K562 (cell line): ENCODE results near the gene MOK. TPM values are rescaled to one million over a fixed set of nuclear protein-coding genes. Genes with fewer than 3 reads are reported as not detected.

Experiments used
- ATAC-seq: fragments of 200-7000 bp; cut with Tn5 transposase; 3 replicates; pipeline ENCODE4 v1.9.1; 2020; ENCODE audit warnings: moderate library complexity
- BruUV-seq: library from RNA; stranded (reverse); fragments of 400-500 nt; replicated peaks from 2 replicates; lab custom pipeline; 2021; lab: Mats Ljungman, UMichigan
- CTCF ChIA-PET: fragments of 300-600 bp; formaldehyde crosslinking; extraction: SDS; loops from one replicate; lab custom pipeline; 2021; ENCODE audit warnings: low intra/inter-chr PET ratio; lab: Yijun Ruan, JAX
- POLR2A ChIA-PET: fragments of 300-600, 350-650 bp; sonication (Branson Sonifier 250); formaldehyde crosslinking; extraction: SDS; loops from one replicate; lab custom pipeline; 2021; ENCODE audit warnings: antibody characterized with exemption, inconsistent platforms; lab: Yijun Ruan, JAX
- DNase-seq, 4 experiments: peaks; one replicate each; pipeline versions ENCODE4 v3.0.0 to v3.0.0-alpha.2; 2011 to 2018; ENCODE audit warnings: low spot score in 3 of 4, mixed read lengths in 3 of 4; ENCODE audit errors: extremely low read depth in 1 of 4
- FAIRE-seq: peaks from 2 replicates; lab custom pipeline; 2011; peaks lifted over from hg19 to GRCh38; lab: Jason Lieb, UNC
- H2AFZ ChIP-seq: 2 replicates; pipeline ENCODE4 v1.6.0; 2011; ENCODE audit warnings: low read depth, low read length, control low read depth, inconsistent platforms
- H3K27ac ChIP-seq: fragments of 200-600 bp; 3 replicates; pipeline ENCODE4 v1.8.0; 2011; ENCODE audit warnings: low read depth, mild to moderate bottlenecking, control low read depth, inconsistent platforms, low read length, moderate library complexity, mixed read lengths; ENCODE audit errors: extremely low read depth
- H3K27me3 ChIP-seq, 2 experiments: fragments of 300-600 bp in 1 of 2; 2 replicates in 1 of 2; 3 replicates in 1 of 2; pipeline versions ENCODE4 v1.6.0 to v1.8.0; 2011; ENCODE audit warnings: inconsistent platforms in 2 of 2, low read length in 2 of 2, mild to moderate bottlenecking in 1 of 2, mixed read lengths in 1 of 2, moderate library complexity in 1 of 2; ENCODE audit not compliant: control insufficient read depth in 2 of 2, insufficient read depth in 2 of 2
- H3K36me3 ChIP-seq: fragments of 300-600 bp; 3 replicates; pipeline ENCODE4 v1.8.0; 2011; ENCODE audit warnings: mild to moderate bottlenecking, low read length, inconsistent platforms; ENCODE audit not compliant: control insufficient read depth, insufficient read depth
- H3K4me1 ChIP-seq, 2 experiments: fragments of 200-600 bp in 1 of 2; replicated peaks in 1 of 2; 2 replicates in 1 of 2; 3 replicates in 1 of 2; pipeline versions ENCODE4 v1.5.1 to v1.8.0; 2011; ENCODE audit warnings: inconsistent platforms in 2 of 2, low read length in 2 of 2, mild to moderate bottlenecking in 1 of 2, mixed read lengths in 1 of 2, moderate library complexity in 1 of 2; ENCODE audit not compliant: control insufficient read depth in 2 of 2, insufficient read depth in 2 of 2
- H3K4me2 ChIP-seq: 2 replicates; pipeline ENCODE4 v1.6.1; 2011; ENCODE audit warnings: low read length, control low read depth, inconsistent platforms, mixed read lengths; ENCODE audit not compliant: insufficient read depth
- H3K4me3 ChIP-seq: fragments of 200-600 bp; sonication (generic), shearing (Covaris generic); 2 replicates; pipeline ENCODE4 v1.5.1; 2016; ENCODE audit warnings: control low read depth, inconsistent platforms
- H3K79me2 ChIP-seq: fragments of 200-600 bp; 3 replicates; pipeline ENCODE4 v1.8.0; 2011; ENCODE audit warnings: low read length, inconsistent platforms; ENCODE audit not compliant: control insufficient read depth, insufficient read depth
- H3K9ac ChIP-seq, 2 experiments: 2 replicates each; pipeline versions ENCODE4 v1.6.0 to v1.6.1; 2011; ENCODE audit warnings: low read depth in 2 of 2, low read length in 2 of 2, control low read depth in 1 of 2, inconsistent platforms in 1 of 2, mild to moderate bottlenecking in 1 of 2, mixed read lengths in 1 of 2; ENCODE audit not compliant: insufficient read depth in 1 of 2
- H3K9me1 ChIP-seq: one replicate; pipeline ENCODE4 v1.6.0; 2011; ENCODE audit warnings: inconsistent platforms, mild to moderate bottlenecking, low read length, moderate library complexity; ENCODE audit not compliant: control insufficient read depth, insufficient read depth
- H3K9me3 ChIP-seq: replicated peaks from 2 replicates; pipeline ENCODE4 v1.5.1; 2011; ENCODE audit warnings: low read depth, low read length, inconsistent platforms; ENCODE audit not compliant: control insufficient read depth, insufficient read depth
- H4K20me1 ChIP-seq: replicated peaks from 2 replicates; pipeline ENCODE4 v1.6.1; 2011; ENCODE audit warnings: low read length, inconsistent platforms, mixed read lengths; ENCODE audit not compliant: control insufficient read depth, insufficient read depth
- BRCA1 ChIP-seq, 2 experiments: fragments of 450-650 bp in 1 of 2; sonication (generic) in 1 of 2; formaldehyde crosslinking in 1 of 2; IDR thresholded peaks; 2 replicates each; pipeline versions ENCODE4 v1.5.0 to v1.6.1; 2017 to 2020; ENCODE audit warnings: mild to moderate bottlenecking in 1 of 2, missing genetic modification reagents in 1 of 2
- NFIC ChIP-seq: fragments of 450-650 bp; IDR thresholded peaks from 2 replicates; pipeline ENCODE4 v1.6.1; 2017; ENCODE audit warnings: mild to moderate bottlenecking, inconsistent platforms
- SRSF9 ChIP-seq: fragments of 200-400 bp; formaldehyde crosslinking; IDR thresholded peaks from 2 replicates; pipeline ENCODE4 v1.6.1; 2017; ENCODE audit warnings: low read depth, low read length, borderline replicate concordance
- THRAP3 ChIP-seq: fragments of 450-650 bp; IDR thresholded peaks from 2 replicates; pipeline ENCODE4 v1.6.1; 2016; ENCODE audit warnings: mild to moderate bottlenecking, inconsistent platforms, borderline replicate concordance
- ZNF583 ChIP-seq: fragments of 250-450 bp; sonication (Bioruptor Pico); IDR thresholded peaks from 2 replicates; pipeline ENCODE4 v1.4.0; 2020
- WGBS: fragments of 100-300 bp; shearing (Covaris generic); methylation state at CpG from one replicate; pipeline ENCODE4 v1.1.6; 2016; ENCODE audit warnings: low coverage, mixed read lengths; ENCODE audit not compliant: insufficient coverage; ENCODE audit errors: missing lambda C conversion rate; 5-methylcytosine and 5-hydroxymethylcytosine counted together
- in situ Hi-C: fragments of 300-500 bp; cut with MboI; formaldehyde crosslinking; loops from 4 replicates; pipeline ENCODE4 v1.15.0; 2018; ENCODE audit warnings: inconsistent platforms, mixed read lengths
- intact Hi-C: fragments of 100-400 bp; cut with micrococcal nuclease; formaldehyde crosslinking; loops from 2 replicates; pipeline ENCODE4 v1.14.2; 2022
- polyA plus RNA-seq, 8 experiments: library from polyadenylated mRNA; depleted of rRNA in 4 of 8; stranded (reverse) in 5 of 8; unstranded in 3 of 8; fragments of >200 nt; fragmentation: Nextera tagmentation in 2 of 8; fragmentation: Illumina TruSeq in 1 of 8; extraction: Ambion mirVana in 2 of 8; extraction: Trizol in 1 of 8; gene quantifications; 2 replicates each; pipeline versions ENCODE4 v1.2.1 to v1.2.3, GENCODE V29; 2011 to 2014; ENCODE audit warnings: inconsistent platforms in 1 of 8, missing spikeins in 1 of 8
- total RNA-seq, 7 experiments: library from RNA; depleted of rRNA in 6 of 7; stranded (reverse); fragments of >200 nt in 6 of 7; fragmentation: Illumina TruSeq in 2 of 7; extraction: Trizol in 2 of 7; gene quantifications; 2 replicates each; pipeline versions ENCODE4 v1.2.1 to v1.2.3, GENCODE V29; 2011 to 2021; ENCODE audit warnings: low replicate concordance in 1 of 7

MOK gene
- total and polyA plus RNA-seq, 9 of the 15 experiments (the other 6 are each of a cell fraction or from before 2014, with no cell fraction given), result 1.3 to 8.4 (median 5.3) TPM

DNA sequence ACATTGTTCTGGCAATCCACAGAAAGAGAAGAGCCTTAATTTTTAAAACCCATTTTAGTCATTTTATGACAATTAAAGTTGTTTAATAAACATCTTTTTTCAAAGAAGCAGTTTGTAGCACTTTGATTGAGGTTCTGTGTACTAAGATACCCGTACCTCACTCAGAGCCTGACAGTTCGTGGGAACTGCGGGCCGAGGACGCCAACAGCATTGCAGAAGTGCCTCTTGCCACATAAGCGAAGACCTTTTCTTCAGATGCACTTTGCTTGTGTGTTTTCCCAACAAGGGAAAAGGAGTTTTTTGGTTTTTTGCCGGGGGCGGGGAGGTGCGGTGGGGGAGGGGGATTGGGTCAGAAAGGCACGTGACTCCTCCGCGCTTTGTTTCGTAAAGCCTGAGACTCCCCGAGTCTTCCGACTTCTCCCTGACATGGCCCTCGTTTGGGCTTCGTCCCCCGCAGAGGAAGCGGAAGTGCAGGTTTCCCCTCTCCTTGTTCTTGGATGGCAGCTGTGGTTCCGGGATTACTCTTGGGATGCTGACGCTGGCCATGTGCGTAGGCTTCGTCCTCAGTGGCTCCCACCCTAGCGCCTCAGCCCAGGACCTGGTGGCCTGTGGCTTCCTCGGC is 94.4 kb downstream of the MOK start:
- Histone ChIP-seq H3K9me1 (no peaks in the 10 kb centered on the region), H4K20me1 (0 out of 2 replicates have a peak, but pooled peaks cover 6% of the 10 kb centered on the region), H3K4me2 (no peak overlapping the region), H3K4me3 (no peak overlapping the region), H3K4me1 (peaks cover 0 to 9% of the 10 kb centered on the region in 2 experiments; a peak in 2 of 5 replicates), H3K9me3 (no peaks in the 10 kb centered on the region), H2AFZ (no peak overlapping the region), H3K27me3 (no peaks in the 10 kb centered on the region), H3K36me3 (peaks cover 30% of the 10 kb centered on the region; the same call in 2 of the 3 replicates), H3K9ac (no peak overlapping the region), H3K27ac (no peak overlapping the region), H3K79me2 (no peaks in the 10 kb centered on the region; the same call in 1 of the 3 replicates)
- ChIA-PET POLR2A (no interaction called here), CTCF (no interaction called here)
- 96% methylated on average over 5 of the region's 25 CpGs for WGBS
- no TSS peak for BruUV-seq
- TF ChIP-seq ZNF583 (CRISPR knock-in tag) (no peak), BRCA1 (IDR thresholded peaks at IDR 0.05) (no peak), BRCA1 (CRISPR knock-in tag; IDR thresholded peaks at IDR 0.05) (no peak), THRAP3 (no peak), NFIC (no peak), SRSF9 (no peak)
- DNase-seq (no peak), ATAC-seq (no peak), FAIRE-seq (no peak)
- in situ Hi-C loops, result no loop called here
- intact Hi-C loops, result no loop called here
